ENCODE measurements around the gene COL11A1.

DNA sequence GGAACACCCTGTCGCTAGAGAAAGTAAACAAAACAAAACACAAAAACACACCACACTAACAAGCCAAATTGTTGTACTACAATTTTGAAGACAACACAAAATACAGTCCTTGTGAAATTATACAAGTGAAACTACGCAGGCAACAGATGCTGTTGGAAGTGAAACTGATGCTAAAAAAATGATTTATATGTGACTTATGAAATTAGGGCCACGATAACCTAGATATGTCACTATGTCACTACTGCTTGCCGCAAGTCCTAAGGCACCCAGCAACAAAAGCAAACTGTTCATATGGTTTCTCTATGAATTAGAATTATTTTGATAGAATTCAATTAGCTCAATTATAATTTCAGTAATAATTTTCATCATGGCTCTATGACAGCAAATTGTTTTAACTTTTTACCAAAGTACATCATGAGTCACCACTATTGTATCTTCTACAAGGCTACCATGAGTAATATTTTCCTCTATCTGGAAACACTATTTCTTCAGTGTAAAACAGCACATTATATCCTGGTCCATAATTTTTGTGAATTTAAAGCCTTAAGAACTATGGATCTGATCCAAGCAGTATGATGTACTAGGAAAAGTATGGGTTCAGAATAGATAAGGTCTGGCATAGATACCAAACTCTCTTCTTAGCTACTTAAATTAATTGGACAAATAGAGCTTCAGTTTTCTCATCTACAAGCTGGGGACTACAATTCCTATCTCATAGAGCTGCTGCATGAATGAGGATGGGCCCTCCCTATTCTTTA lies 216.3 kb downstream of the COL11A1 start:
- TF ChIP-seq, protein P1, sequence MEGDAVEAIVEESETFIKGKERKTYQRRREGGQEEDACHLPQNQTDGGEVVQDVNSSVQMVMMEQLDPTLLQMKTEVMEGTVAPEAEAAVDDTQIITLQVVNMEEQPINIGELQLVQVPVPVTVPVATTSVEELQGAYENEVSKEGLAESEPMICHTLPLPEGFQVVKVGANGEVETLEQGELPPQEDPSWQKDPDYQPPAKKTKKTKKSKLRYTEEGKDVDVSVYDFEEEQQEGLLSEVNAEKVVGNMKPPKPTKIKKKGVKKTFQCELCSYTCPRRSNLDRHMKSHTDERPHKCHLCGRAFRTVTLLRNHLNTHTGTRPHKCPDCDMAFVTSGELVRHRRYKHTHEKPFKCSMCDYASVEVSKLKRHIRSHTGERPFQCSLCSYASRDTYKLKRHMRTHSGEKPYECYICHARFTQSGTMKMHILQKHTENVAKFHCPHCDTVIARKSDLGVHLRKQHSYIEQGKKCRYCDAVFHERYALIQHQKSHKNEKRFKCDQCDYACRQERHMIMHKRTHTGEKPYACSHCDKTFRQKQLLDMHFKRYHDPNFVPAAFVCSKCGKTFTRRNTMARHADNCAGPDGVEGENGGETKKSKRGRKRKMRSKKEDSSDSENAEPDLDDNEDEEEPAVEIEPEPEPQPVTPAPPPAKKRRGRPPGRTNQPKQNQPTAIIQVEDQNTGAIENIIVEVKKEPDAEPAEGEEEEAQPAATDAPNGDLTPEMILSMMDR (IDR thresholded peaks at IDR 0.05; ENCODE audit: borderline replicate concordance, extremely low read depth, low read length, poor library complexity, severe bottlenecking): no peak
- no peak for TF ChIP-seq EZH2 (IDR thresholded peaks at IDR 0.05; ENCODE audit: borderline replicate concordance, low read depth, low read length, severe bottlenecking)

Measured in DND-41 (cell line).